A673 (cell line): Measurements from ENCODE around the gene OR7C1. TPM values are rescaled to one million over a fixed set of nuclear protein-coding genes. Genes with fewer than 3 reads are reported as not detected.
"Not testable (repeated sequence)": the region's sequence is repeated elsewhere in the genome, so short reads cannot be mapped to it uniquely, and the experiment has no call there.

Experiments used
- BruUV-seq: library from RNA; stranded (reverse); fragments of 400-500 nt; replicated peaks from 2 replicates; lab custom pipeline; 2021; lab: Mats Ljungman, UMichigan
- CTCF ChIA-PET: fragments of 300-600 bp; sonication (Branson Sonifier 250); formaldehyde crosslinking; loops from one replicate; lab custom pipeline; 2022; ENCODE audit warnings: antibody characterized with exemption; lab: Charles Lee
- POLR2A ChIA-PET: fragments of 300-600 bp; sonication (Branson Sonifier 250); formaldehyde crosslinking; loops from one replicate; lab custom pipeline; 2022; ENCODE audit warnings: antibody characterized with exemption; ENCODE audit not compliant: low non-redundant PET; lab: Charles Lee
- DNase-seq: peaks from one replicate; pipeline ENCODE4 v3.0.0-alpha.2; 2015; ENCODE audit warnings: low spot score
- H3K27ac ChIP-seq: fragments of 200-600 bp; sonication (generic); 2 replicates; pipeline ENCODE4 v1.5.1; 2016; ENCODE audit warnings: mixed run types, low read depth, mild to moderate bottlenecking, mixed read lengths, antibody characterized with exemption, low read length; ENCODE audit not compliant: poor library complexity, severe bottlenecking
- H3K27me3 ChIP-seq: fragments of 200-600 bp; sonication (generic); replicated peaks from 2 replicates; pipeline ENCODE4 v1.6.1; 2017; ENCODE audit warnings: mixed run types, low read depth, mild to moderate bottlenecking, mixed read lengths, antibody characterized with exemption, low read length; ENCODE audit not compliant: insufficient read depth, poor library complexity
- H3K36me3 ChIP-seq: fragments of 200-600 bp; sonication (generic); 2 replicates; pipeline ENCODE4 v1.6.1; 2016; ENCODE audit warnings: mixed run types, mild to moderate bottlenecking, mixed read lengths, antibody characterized with exemption, low read length; ENCODE audit not compliant: insufficient read depth, poor library complexity, severe bottlenecking
- H3K4me1 ChIP-seq: fragments of 200-600 bp; sonication (generic); 2 replicates; pipeline ENCODE4 v1.6.1; 2017; ENCODE audit warnings: mixed run types, mild to moderate bottlenecking, mixed read lengths, antibody characterized with exemption, low read length; ENCODE audit not compliant: insufficient read depth, poor library complexity, severe bottlenecking
- H3K4me3 ChIP-seq: fragments of 200-600 bp; sonication (generic); 2 replicates; pipeline ENCODE4 v1.5.1; 2016; ENCODE audit warnings: low read depth, mixed run types, mild to moderate bottlenecking, mixed read lengths, low read length; ENCODE audit not compliant: poor library complexity, severe bottlenecking
- H3K9me3 ChIP-seq: fragments of 200-600 bp; sonication (generic); 2 replicates; pipeline ENCODE4 v1.6.1; 2016; ENCODE audit warnings: mixed run types, low read depth, mild to moderate bottlenecking, mixed read lengths, antibody characterized with exemption, low read length; ENCODE audit not compliant: poor library complexity, severe bottlenecking
- CTCF ChIP-seq: fragments of 300-800, 200-600 bp; sonication (generic); conservative IDR thresholded peaks from 2 replicates; pipeline ENCODE4 v1.5.1; 2017; ENCODE audit warnings: low read depth, mild to moderate bottlenecking, antibody characterized with exemption, low read length, moderate library complexity, mixed read lengths
- EZH2 ChIP-seq: fragments of 200-600 bp; sonication (generic); IDR thresholded peaks from 2 replicates; pipeline ENCODE4 v1.6.1; 2017; ENCODE audit warnings: borderline replicate concordance, low read depth, mild to moderate bottlenecking, mixed read lengths, antibody characterized with exemption, low read length; ENCODE audit not compliant: poor library complexity, severe bottlenecking
- intact Hi-C: fragments of 100-400 bp; cut with micrococcal nuclease; formaldehyde crosslinking; loops from one replicate; pipeline ENCODE4 v1.10.0; 2022; ENCODE audit not compliant: unreplicated experiment
- total RNA-seq: library from RNA; stranded (reverse); gene quantifications from 2 replicates; pipeline ENCODE4 v1.2.3, GENCODE V29; 2021

Gene OR7C1
- total RNA-seq, 1 experiment from 2014 or later: not detected

GRCh38 chr19:14782626-14783409 is 52.2 kb downstream of the OR7C1 start:
- H3K27ac ChIP-seq: no peak overlapping the region
- ChIA-PET CTCF (no interaction called here), POLR2A (no interaction called here)
- TF ChIP-seq CTCF: no peak
- TF ChIP-seq EZH2: no peak
- no peak for DNase-seq
- no peaks in the 10 kb centered on the region for H3K4me1 ChIP-seq
- no peaks in the 10 kb centered on the region for H3K9me3 ChIP-seq
- no peaks in the 10 kb centered on the region for H3K27me3 ChIP-seq
- BruUV-seq: no TSS peak
- H3K36me3 ChIP-seq: no peaks in the 10 kb centered on the region
- H3K4me3 ChIP-seq: no peak overlapping the region
- intact Hi-C loops: loop anchor here (10.0 kb wide), 1 partner anchor 208 kb away; the partner anchor contains the start of gene NDUFB7

- DNase-seq, H3K4me3 ChIP-seq: not testable (repeated sequence)
- intact Hi-C loops: loop anchor here (10.0 kb wide), 1 partner anchor 207 kb away; the partner anchor contains the start of gene NDUFB7
These were observed 53.1 kb downstream of the OR7C1 start for GRCh38 chr19:14781713-14782536.

GRCh38 chr19:14780622-14781225 is 54.3 kb downstream of the OR7C1 start:
- intact Hi-C loops: loop anchor here (10.0 kb wide), 1 partner anchor 206 kb away; the partner anchor contains the start of gene NDUFB7
- H3K27me3 ChIP-seq, H3K27ac ChIP-seq, H3K4me3 ChIP-seq, H3K4me1 ChIP-seq, H3K9me3 ChIP-seq, BruUV-seq, H3K36me3 ChIP-seq, POLR2A ChIA-PET, DNase-seq: not testable (repeated sequence)
- CTCF ChIA-PET: interaction anchor here (0.7 kb wide), 1 partner anchor 495 kb away, joined by 6 read pairs; no protein-coding TSS in a partner anchor

More at GRCh38 chr19:14781713-14782536, 53.1 kb downstream of the OR7C1 start:
- CTCF ChIA-PET, H3K27me3 ChIP-seq, BruUV-seq, POLR2A ChIA-PET, H3K27ac ChIP-seq, H3K36me3 ChIP-seq, H3K9me3 ChIP-seq, H3K4me1 ChIP-seq: not testable (repeated sequence)

GRCh38 chr19:14779151-14779550 is 55.8 kb downstream of the OR7C1 start:
- Histone ChIP-seq H3K27me3 (peaks cover 4% of the 10 kb centered on the region), H3K4me1 (no peaks in the 10 kb centered on the region), H3K27ac (no peak overlapping the region), H3K9me3 (no peaks in the 10 kb centered on the region), H3K4me3 (no peak overlapping the region), H3K36me3 (no peaks in the 10 kb centered on the region)
- intact Hi-C loops: no loop called here
- ChIA-PET CTCF (no interaction called here), POLR2A (interaction anchor here (0.7 kb wide), 1 partner anchor 9 kb away, joined by 3 read pairs; no protein-coding TSS in a partner anchor)
- no TSS peak for BruUV-seq
- no peak for DNase-seq
- no peak for TF ChIP-seq EZH2
- TF ChIP-seq CTCF: no peak

GRCh38 chr19:14778110-14778845 is 56.7 kb downstream of the OR7C1 start, which contains the start of gene ADGRE2:
ADGRE2 (minus strand) TSS chr19:14778560; CDS start chr19:14776756, 1,804 bp downstream.
- CTCF ChIA-PET, DNase-seq, H3K27me3 ChIP-seq, H3K27ac ChIP-seq, H3K4me1 ChIP-seq, BruUV-seq, H3K4me3 ChIP-seq, intact Hi-C loops, H3K36me3 ChIP-seq, H3K9me3 ChIP-seq: not testable (repeated sequence)
- POLR2A ChIA-PET: interaction anchor here (0.7 kb wide), 1 partner anchor 8 kb away, joined by 3 read pairs; no protein-coding TSS in a partner anchor
